NCI-H1417 (cell line): ENCODE data around the gene CDC6.

Source experiments
- DNase-seq, 3 experiments: peaks; one replicate each; lab custom pipeline; 2025; lab: John Stamatoyannopoulos, UW

Gene CDC6

GRCh38 chr17:40323391-40324381 lies 36.0 kb downstream of the CDC6 start:
- no peak for DNase-seq

- DNase-seq: no peak
These were observed 37.7 kb downstream of the CDC6 start for GRCh38 chr17:40325156-40326013.

GRCh38 chr17:40326014-40326831 lies 38.5 kb downstream of the CDC6 start:
- DNase-seq: no peak

GRCh38 chr17:40326832-40327199 lies 39.1 kb downstream of the CDC6 start:
- no peak for DNase-seq

- no peak for DNase-seq
These were observed 39.6 kb downstream of the CDC6 start for GRCh38 chr17:40327244-40327729.

GRCh38 chr17:40327735-40328385 lies 40.2 kb downstream of the CDC6 start:
- DNase-seq: no peak

- DNase-seq: no peak
These were observed 40.7 kb downstream of the CDC6 start for GRCh38 chr17:40328386-40328766.

- peak in 2 of 3 experiments; percentile 63 to 78 for DNase-seq
These were observed 42.4 kb downstream of the CDC6 start for GRCh38 chr17:40329839-40330794.

GRCh38 chr17:40330850-40331470 lies 43.3 kb downstream of the CDC6 start:
- DNase-seq: no peak

- peak; percentile 12 to 62 (median 38) for DNase-seq
These were observed 44.3 kb downstream of the CDC6 start for GRCh38 chr17:40331743-40332641.

GRCh38 chr17:40333781-40334448 lies 46.2 kb downstream of the CDC6 start:
- no peak for DNase-seq

GRCh38 chr17:40335620-40336019 lies 47.9 kb downstream of the CDC6 start:
- DNase-seq: no peak

- no peak for DNase-seq
These were observed 49.7 kb downstream of the CDC6 start for GRCh38 chr17:40337351-40337750.

GRCh38 chr17:40338058-40338457 lies 50.4 kb downstream of the CDC6 start:
- no peak for DNase-seq

GRCh38 chr17:40338941-40339649 lies 51.4 kb downstream of the CDC6 start:
- DNase-seq: peak in 1 of 3 experiments; percentile 5

GRCh38 chr17:40340327-40340726 lies 52.6 kb downstream of the CDC6 start:
- DNase-seq: no peak
